SU-DHL-6 (cell line): ENCODE data around the gene ABCA12.

Source experiments
- EZH2phosphoT487 ChIP-seq: fragments of 200-600 bp; sonication (generic), shearing (Covaris generic); conservative IDR thresholded peaks from 2 replicates; pipeline ENCODE4 v1.6.1; 2018; ENCODE audit warnings: mild to moderate bottlenecking, antibody characterized with exemption, low read length, moderate library complexity, mixed read lengths
- TF ChIP-seq, protein P1 (sequence below): fragments of 200-600 bp; sonication (generic); IDR thresholded peaks from one replicate; pipeline ENCODE4 v1.5.1; 2017; ENCODE audit warnings: antibody characterized with exemption, mild to moderate bottlenecking, low read length, moderate library complexity; ENCODE audit not compliant: insufficient read depth, poor library complexity, severe bottlenecking

DNA sequence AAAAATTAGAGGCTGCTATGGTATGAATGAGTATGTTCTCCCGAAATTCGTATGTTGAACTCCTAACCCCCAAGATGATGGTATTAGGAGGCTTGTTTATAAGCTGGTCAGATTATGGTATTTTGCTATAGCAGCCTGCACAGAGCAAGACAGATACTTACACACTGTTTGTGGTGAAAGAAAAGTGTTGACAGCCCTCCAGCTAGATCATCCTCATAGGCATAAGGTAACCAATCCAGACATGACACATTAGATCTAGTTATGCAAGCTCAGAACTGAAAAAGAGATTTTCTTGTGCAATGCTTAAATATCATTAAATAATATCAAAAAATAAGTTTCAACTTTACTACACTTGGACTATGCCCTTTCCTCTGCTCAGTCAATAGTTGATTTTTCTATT is 107.1 kb downstream of the ABCA12 start:
- TF ChIP-seq, protein P1, sequence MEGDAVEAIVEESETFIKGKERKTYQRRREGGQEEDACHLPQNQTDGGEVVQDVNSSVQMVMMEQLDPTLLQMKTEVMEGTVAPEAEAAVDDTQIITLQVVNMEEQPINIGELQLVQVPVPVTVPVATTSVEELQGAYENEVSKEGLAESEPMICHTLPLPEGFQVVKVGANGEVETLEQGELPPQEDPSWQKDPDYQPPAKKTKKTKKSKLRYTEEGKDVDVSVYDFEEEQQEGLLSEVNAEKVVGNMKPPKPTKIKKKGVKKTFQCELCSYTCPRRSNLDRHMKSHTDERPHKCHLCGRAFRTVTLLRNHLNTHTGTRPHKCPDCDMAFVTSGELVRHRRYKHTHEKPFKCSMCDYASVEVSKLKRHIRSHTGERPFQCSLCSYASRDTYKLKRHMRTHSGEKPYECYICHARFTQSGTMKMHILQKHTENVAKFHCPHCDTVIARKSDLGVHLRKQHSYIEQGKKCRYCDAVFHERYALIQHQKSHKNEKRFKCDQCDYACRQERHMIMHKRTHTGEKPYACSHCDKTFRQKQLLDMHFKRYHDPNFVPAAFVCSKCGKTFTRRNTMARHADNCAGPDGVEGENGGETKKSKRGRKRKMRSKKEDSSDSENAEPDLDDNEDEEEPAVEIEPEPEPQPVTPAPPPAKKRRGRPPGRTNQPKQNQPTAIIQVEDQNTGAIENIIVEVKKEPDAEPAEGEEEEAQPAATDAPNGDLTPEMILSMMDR, result no peak
- no peak for TF ChIP-seq EZH2phosphoT487
